ENCODE measurements around the gene KCTD18.

The KCTD18 gene

DNA sequence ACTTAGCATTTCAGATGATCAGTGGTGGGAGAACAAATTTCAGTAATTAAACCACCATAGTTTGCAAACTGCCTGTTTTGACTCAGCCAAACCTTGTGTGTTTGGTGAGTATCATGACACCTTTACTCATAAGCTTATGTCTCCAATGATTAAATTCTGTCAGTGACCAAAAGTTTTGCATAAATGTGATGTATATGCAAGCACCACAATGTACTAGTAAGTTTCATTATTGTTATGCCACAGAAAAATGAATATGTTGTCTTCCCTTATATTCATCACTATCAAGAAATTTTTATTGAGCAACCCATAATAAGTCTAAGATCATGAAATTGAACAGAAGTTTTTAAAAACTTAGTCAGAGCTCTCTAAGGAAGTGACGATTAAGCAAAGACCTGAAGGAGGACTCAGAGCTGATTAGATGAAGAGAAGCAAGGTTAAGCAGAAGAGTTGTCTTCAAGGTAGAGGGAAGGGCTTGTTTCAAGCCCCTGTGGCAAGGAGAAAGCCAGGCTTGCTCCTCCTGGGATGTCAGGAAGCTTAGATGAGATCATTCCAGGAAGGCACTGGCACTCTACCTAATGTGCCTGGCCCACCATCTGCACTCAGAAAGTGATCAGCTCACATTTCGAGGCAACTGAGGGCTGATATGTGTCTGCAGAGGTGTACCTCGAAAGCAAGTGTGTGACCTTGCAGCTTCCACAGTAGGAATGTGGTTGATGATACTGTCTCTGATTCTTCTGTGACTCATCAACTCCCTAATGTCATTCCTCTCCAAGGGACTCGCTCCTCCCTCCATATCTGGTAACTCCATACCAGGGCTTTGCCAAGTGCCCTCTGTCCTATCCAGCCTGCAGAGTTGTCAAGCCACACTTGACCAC is 54.7 kb downstream of the KCTD18 start:
- DNase-seq (no peak), ATAC-seq (peak; percentile 82)

DNA sequence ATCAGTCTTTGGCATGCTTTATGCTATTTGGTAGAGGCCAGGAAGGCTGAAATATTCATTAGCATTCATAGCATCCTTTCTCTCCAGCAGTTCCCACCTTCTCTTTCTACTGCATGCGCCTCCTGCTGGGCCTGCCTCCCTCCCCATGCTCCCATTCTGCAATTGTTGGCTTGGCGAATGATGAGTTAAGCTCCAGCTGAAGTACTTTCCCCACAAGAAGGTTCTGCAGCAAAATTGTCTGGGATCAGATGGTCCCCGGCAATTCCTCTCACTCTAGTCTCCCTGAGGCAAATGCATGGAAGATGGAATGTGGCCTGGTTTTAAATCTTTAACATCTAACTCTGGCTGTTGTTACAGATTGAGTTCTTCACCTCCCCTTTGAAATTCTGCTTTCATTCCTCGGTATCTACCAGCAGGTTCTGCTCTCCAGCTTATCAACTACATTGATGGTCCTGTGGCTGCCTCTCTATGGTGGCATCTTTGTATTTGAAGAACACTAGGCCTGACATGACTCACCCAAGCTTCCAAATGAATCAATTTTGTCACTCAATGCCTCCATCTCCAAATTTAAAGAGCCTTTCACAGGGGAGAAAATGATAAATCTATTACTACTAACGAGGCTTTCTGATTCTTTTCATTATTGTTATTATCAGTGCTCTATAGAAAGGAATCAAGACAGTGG is 55.9 kb downstream of the KCTD18 start:
- no peak for DNase-seq
- no peak for ATAC-seq

DNA sequence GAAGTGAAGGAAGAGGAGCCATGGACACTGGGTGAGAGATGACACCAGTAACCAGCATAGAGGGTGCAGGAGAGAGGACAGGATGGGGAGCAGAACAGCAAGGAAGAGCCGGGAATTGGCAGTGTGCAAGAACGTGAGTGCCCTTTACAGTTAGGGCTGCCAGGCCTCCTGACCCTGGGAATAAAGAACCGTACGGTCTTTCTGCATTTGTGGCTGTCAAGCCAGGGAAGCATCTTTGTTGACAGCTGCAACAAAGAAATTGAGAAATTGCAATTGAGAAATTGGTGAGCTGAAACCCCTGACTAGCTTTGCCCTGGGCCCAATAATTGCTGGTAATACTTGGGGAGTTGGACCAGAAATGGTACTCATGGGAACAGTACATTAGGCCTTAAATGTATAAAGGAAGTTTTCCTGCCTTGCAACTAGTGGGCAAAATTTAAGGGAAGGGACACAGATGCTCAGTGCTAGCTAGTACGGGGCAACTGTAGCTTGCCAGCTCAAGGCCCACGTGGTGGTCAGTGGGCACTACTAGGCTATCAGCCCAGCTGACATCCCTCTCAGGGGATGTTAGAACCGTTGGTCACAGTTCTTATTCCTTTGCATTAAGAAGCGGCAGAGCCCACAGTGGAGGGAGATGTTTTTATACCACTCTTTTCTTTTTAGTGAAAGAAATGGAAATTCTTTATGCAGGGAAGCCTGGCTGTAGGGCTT is 56.6 kb downstream of the KCTD18 start:
- ATAC-seq (no peak), DNase-seq (no peak)

DNA sequence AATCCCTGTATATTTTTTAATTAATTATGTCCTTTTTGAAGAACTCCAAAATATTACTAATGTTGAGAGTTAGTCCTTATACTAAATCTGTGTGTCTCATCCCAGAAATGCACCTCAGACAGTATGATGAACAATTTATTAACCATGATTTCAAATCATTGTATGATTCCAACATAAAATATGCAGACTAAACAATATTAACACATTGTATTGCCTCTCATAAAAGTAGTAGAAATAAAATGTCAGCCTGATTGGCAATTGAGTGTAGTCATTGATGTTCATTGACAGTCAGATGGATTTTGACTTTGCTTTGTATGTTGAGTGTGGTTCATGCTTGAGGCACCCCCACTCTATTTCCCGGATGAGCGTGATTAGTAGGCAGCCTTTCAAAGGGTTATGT is 57.5 kb downstream of the KCTD18 start:
- ATAC-seq = no peak
- no peak for DNase-seq

DNA sequence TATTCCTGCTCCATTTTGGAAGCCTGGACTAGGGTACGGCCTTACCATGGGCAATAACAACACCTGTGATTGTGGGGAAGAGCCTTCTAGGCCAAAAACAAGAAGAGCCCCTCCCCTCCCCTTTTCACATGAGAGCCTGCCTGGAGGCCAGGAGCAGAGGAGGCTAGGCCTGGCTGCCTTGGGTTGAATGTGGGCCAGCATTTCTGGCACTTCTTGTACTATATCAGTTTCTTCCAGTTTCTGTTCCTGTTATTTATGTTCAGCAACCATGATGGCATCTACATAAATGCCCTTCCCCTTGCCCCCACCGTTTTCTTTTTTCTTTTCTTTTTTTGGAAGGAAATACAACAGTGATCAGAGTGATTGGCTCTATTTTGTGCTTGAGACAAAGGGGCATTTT is 58.4 kb downstream of the KCTD18 start:
- ATAC-seq = no peak

DNA sequence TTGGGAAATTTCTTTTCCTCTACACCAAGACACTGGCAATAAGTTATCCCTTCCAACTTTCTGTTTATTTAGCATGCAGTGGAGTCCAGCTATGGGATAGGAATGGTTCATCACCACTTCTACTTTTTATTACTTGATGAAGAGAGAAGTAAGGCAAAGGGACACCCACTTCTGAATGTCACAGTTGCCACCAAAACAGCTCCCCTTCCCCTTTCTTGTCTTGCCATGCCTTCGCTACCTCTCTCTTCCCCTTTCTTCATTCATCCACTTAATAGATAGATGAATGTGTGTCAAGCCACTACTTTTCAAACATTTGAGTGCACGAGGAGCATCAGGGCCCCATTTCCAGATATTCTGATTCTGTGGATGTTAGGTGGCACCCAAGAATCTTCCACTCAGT is 59.6 kb downstream of the KCTD18 start:
- DNase-seq = no peak
- no peak for ATAC-seq

More for the DNA sequence above, 58.4 kb downstream of the KCTD18 start:
- no peak for DNase-seq

DNA sequence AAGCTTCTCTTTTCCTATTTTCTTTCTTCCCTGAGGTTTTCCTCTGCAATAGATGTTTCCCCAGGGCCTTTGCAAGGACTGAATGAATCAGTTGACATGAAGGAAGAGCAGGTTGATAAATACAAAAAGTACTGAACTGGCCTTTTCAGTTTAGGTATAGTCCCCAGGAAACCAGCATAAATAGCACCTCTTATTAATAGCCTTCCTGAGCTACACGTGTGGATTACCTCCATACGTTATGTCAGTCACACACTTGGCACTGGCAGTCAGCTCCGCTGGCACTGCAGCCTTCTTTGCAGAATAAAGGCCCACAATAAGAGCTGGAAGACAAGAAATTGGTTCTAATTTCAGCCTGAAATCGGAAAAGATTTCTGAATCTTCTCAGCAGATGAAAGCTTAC is 60.7 kb downstream of the KCTD18 start:
- ATAC-seq (no peak), DNase-seq (no peak)

DNA sequence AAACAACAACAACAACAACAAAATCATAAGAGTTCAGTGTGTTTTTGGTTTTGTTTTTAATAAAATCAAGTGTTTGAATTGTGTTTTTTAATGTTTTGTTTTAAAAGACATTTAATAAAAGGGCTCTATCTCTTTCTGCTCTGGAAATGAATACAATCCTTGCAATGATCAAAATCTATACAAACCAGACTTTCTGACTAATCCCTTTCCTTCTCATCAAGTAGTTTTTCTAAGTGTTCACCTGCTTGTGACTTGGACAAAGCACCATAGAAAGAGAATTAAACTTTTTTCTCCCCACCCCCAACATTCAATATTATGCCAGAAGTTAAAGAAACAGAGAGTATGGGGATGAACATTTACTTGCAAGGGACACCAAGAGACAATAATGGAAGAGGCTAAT is 61.4 kb downstream of the KCTD18 start:
- DNase-seq = no peak
- ATAC-seq = no peak

DNA sequence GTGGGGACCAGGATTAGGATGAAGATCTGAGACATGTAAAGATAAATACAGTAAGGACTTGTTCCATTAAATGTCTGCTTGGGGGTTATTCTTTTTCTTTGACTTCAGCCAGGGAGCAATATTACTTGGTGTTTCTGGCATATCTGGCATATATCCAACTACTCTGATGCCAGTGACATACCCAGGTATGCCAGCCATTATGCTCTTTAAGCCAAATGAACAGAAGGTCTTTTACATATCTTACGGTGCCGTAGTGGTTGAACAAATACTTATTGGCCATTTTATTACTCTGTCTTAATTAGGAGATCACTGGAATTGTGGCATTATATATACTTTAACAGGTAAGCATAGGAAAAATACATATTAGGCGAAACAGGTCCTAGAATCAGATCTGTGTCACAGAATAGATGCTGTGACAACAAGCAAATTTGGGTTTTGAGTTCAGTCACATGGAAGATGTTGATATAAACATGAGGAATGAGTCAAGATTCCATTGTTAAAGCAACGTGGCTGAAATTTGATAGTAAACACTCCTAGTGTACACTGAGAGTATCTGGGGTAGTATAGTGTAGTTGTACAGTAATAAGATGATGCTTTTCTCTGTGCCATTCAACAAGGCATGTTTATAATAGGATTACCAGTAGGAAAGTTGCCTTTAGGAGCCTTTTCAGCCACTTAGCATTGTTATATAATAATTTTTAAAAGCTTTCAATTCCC is 62.6 kb downstream of the KCTD18 start:
- no peak for ATAC-seq
- no peak for DNase-seq

DNA sequence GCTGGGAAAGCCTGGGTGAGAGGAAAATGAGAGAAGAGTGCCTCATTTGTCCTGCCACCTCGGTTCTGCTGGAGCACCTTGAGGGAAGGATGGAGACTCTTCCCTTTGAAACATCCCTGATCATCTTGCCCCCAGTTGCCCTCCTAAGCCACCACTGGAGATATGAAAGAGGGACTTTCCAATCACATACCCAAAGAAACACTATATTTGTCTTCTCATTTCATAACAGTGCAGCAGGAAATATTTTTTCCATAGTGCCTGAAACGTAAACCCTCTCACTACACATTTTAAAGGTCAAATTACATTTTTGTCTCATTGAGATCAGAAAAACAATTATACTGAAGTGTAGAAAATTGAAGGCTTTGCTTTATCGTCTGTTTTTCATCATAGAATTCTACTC is 63.3 kb downstream of the KCTD18 start:
- ATAC-seq (peak; percentile 44), DNase-seq (no peak)

DNA sequence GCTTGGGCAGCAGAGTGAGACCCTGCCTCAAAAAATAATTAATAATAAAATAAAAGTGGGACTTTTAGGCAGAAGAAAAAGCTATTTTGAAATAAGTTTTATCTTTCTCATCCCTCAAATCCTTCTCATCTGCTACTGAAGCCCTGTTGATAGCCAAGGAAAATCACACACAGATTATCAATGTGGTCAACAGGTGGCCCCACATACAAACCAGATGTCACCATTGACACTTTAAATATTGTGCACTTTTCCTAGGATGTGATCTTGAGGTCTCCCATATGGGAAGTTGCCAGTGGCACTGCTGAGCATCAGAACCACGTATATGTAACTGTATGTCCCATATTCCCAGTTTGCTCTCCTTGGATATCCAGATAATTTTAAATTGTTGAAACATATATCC is 64.6 kb downstream of the KCTD18 start:
- DNase-seq (no peak), ATAC-seq (no peak)

DNA sequence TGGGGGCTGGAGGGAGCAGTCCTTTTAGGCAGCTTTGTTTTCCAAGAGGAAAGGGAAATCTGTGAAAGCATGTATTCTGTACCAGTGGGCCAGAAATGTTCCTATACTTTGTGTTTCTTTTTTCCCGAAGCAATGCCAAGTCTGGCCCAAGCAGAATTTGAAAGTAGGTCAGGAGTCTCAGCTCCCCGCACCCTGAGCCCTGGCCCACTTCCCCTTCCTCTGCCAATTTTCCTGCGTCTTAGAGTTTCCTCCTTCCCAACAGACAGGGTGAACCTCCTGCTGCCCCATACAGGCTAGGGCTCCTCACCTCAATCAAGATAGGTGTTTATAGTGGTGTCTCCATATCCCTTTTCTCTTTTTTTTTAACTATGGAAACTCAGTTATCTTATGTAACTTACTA is 65.3 kb downstream of the KCTD18 start:
- DNase-seq (no peak), ATAC-seq (no peak)

DNA sequence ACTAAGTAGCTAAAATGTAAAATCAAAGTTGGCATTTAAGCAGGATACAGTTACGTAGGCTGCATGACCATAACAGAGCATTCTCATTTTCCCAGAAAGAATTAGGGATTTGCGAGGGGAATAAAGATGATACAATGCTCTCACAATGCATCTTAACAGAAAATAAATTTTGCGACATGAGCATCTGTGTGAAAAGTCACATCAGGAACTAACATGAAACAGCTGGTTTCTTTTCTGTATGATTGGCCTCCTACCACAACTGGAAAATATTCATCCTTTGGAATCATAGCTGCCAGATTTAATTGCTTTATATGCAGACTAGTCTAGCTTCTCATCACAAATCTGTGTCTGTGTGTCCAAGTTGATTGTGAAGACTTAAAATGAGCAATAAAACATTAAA is 66.0 kb downstream of the KCTD18 start:
- ATAC-seq (no peak), DNase-seq (no peak)

DNA sequence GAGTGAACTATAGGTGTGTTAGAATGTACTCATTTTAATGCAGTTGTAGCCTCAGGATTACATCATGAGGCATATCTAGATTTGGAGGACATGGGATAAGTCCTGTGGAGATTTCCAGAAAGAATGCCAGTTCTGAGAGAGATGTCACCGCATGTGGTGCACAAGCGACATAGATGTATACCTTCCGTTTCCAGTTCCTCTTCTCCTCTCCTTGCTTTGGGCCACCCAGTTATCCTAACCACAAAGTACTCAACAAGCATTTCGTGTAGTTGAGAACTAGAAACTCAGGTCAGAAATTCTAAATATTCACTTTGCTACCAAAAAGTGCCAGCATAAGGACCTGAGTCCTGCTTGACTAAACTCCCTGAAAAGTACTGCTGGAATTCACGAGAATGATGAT is 66.5 kb downstream of the KCTD18 start:
- no peak for ATAC-seq

DNA sequence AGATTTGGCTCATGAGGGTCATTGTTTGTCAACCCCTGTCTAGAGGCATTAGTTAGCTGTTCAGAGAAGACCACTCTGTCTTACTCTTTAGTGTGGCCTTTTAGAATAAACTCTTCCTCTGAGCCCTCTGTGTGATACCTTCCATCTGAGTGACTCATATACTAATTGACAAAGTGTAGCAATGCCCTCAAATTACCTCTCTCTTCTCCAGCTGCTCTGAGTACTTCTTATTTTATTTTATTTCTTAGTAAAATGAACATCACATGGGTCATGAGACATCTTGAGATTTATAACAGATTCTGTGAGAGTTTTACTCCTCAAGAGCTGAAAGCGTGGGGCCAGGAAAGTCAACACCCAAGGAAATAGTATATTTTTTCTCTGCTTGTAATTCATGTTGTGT is 67.4 kb downstream of the KCTD18 start:
- DNase-seq (no peak), ATAC-seq (no peak)

More for the DNA sequence above, 66.5 kb downstream of the KCTD18 start:
- no peak for DNase-seq

DNA sequence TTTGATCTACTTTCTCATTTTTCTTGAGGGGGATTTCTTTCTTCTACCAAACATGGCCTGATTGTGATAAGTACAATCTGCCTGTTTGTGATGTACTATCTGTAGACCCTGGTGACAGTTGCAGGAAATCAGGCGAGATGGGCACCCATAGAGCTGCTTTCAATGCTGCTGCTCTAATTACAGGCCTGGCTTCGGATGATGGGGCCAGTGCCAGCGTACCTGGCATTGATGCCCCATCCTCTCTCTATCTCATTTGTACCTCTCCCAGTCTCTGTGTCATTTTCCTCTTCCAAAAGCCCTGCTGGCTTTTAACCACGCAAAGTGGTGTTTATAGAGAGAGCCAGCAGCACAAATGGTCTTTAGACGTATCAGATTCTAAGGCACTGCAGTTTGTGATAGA is 69.9 kb downstream of the KCTD18 start:
- DNase-seq = no peak
- no peak for ATAC-seq
